Type B pancreatic cell (in vitro differentiated cells): Measurements from ENCODE around the gene USE1. TPM values are rescaled to one million over a fixed set of nuclear protein-coding genes. Genes with fewer than 3 reads are reported as not detected.

ENCODE experiments used
- DNase-seq: peaks from one replicate; pipeline ENCODE4 v3.0.0; 2021; ENCODE audit warnings: mixed read lengths; ENCODE audit not compliant: unreplicated experiment; ENCODE audit errors: extremely low spot score
- H3K27ac Mint-ChIP-seq: 2 replicates; pipeline ENCODE4 v1.8.0; 2021; ENCODE audit warnings: mild to moderate bottlenecking, mixed read lengths
- H3K27me3 Mint-ChIP-seq: 2 replicates; pipeline ENCODE4 v1.8.0; 2021; ENCODE audit warnings: mixed read lengths
- H3K36me3 Mint-ChIP-seq: 2 replicates; pipeline ENCODE4 v1.8.0; 2021; ENCODE audit warnings: mixed read lengths
- H3K4me1 Mint-ChIP-seq: one replicate; pipeline ENCODE4 v1.8.0; 2021; ENCODE audit warnings: mixed read lengths; ENCODE audit not compliant: unreplicated experiment
- H3K4me3 Mint-ChIP-seq: 2 replicates; pipeline ENCODE4 v1.8.0; 2021; ENCODE audit warnings: mild to moderate bottlenecking, mixed read lengths
- H3K9me3 Mint-ChIP-seq: 2 replicates; pipeline ENCODE4 v1.8.0; 2021; ENCODE audit warnings: mixed read lengths
- CTCF ChIP-seq: fragments of 200-600 bp; sonication (generic); conservative IDR thresholded peaks from 2 replicates; pipeline ENCODE4 v1.5.0; 2021; ENCODE audit warnings: antibody characterized with exemption, mild to moderate bottlenecking
- total RNA-seq: library from RNA; stranded (reverse); gene quantifications from 2 replicates; pipeline ENCODE4 v1.2.1, GENCODE V29; 2021; ENCODE audit warnings: low replicate concordance

USE1 gene
- total RNA-seq, 1 donor from 2014 or later = 22.3 TPM

- peaks cover 4% of the 10 kb centered on the region for H3K36me3 Mint-ChIP-seq
- H3K9me3 Mint-ChIP-seq = peaks cover 6% of the 10 kb centered on the region
- TF ChIP-seq CTCF = no peak
- H3K27ac Mint-ChIP-seq = peak overlapping the region; percentile 96
- peaks cover 11% of the 10 kb centered on the region for H3K4me1 Mint-ChIP-seq
- no peak for DNase-seq
- peaks cover 3% of the 10 kb centered on the region for H3K27me3 Mint-ChIP-seq
- H3K4me3 Mint-ChIP-seq = peak overlapping the region; percentile 87
Measured at GRCh38 chr19:17266589-17266974, 51.4 kb downstream of the USE1 start.

- no peak for TF ChIP-seq CTCF
- peak; percentile 93 for DNase-seq
- peaks cover 11% of the 10 kb centered on the region for H3K4me1 Mint-ChIP-seq
- H3K27me3 Mint-ChIP-seq = peaks cover 3% of the 10 kb centered on the region
- peak within 1 kb of the TSS; percentile 87 for H3K4me3 Mint-ChIP-seq
- peaks cover 6% of the 10 kb centered on the region for H3K9me3 Mint-ChIP-seq
- H3K36me3 Mint-ChIP-seq = peaks cover 4% of the 10 kb centered on the region
- peak within 1 kb of the TSS; percentile 96 for H3K27ac Mint-ChIP-seq
Measured at GRCh38 chr19:17266975-17267788, 52.0 kb downstream of the USE1 start, which contains the start of gene BABAM1. Gene BABAM1, plus strand, starts transcription at chr19:17267443. Its CDS starts 1,364 bp downstream, at chr19:17268807.

- no peak overlapping the region for H3K27ac Mint-ChIP-seq
- H3K9me3 Mint-ChIP-seq = peaks cover 6% of the 10 kb centered on the region
- TF ChIP-seq CTCF = no peak
- no peak for DNase-seq
- H3K4me1 Mint-ChIP-seq = peaks cover 11% of the 10 kb centered on the region
- peaks cover 3% of the 10 kb centered on the region for H3K27me3 Mint-ChIP-seq
- peak overlapping the region; percentile 49 for H3K4me3 Mint-ChIP-seq
- H3K36me3 Mint-ChIP-seq = peaks cover 4% of the 10 kb centered on the region
Measured at GRCh38 chr19:17268754-17269153, 53.6 kb downstream of the USE1 start.

Other genes with a start within 250 kb of the USE1 start
- 27.6 and 42.9 TPM in 2 replicates for gene CPAMD8, start 188.5 kb upstream of the USE1 start, total RNA-seq
- 10.7 and 18.8 TPM in 2 replicates for gene HAUS8, start 139.9 kb upstream of the USE1 start, total RNA-seq
- gene MYO9B, start 139.6 kb upstream of the USE1 start, total RNA-seq = 71.7 and 83.8 TPM in 2 replicates
- gene OCEL1, start 10.9 kb downstream of the USE1 start, total RNA-seq = 19.2 and 23.8 TPM in 2 replicates
- 70.9 and 94.2 TPM in 2 replicates for gene NR2F6, start 30.6 kb downstream of the USE1 start, total RNA-seq
- 0.29 TPM in 1 of 2 replicates, not detected in the other for gene USHBP1, start 49.4 kb downstream of the USE1 start, total RNA-seq
- 84.6 and 93.3 TPM in 2 replicates for gene BABAM1, start 52.1 kb downstream of the USE1 start, total RNA-seq
- 1.3 and 5.9 TPM in 2 replicates for gene ANKLE1, start 66.5 kb downstream of the USE1 start, total RNA-seq
- gene ABHD8, start 88.1 kb downstream of the USE1 start, total RNA-seq = 11.6 and 14.3 TPM in 2 replicates
- gene MRPL34, start 90.5 kb downstream of the USE1 start, total RNA-seq = 79.2 and 111 TPM in 2 replicates
- 38.7 and 46.0 TPM in 2 replicates for gene DDA1, start 94.2 kb downstream of the USE1 start, total RNA-seq
- gene ANO8, start 119.5 kb downstream of the USE1 start, total RNA-seq = 38.4 and 51.3 TPM in 2 replicates
- gene GTPBP3, start 122.2 kb downstream of the USE1 start, total RNA-seq = 40.0 and 48.4 TPM in 2 replicates
- gene PLVAP, start 162.0 kb downstream of the USE1 start, total RNA-seq = 0.72 TPM in 1 of 2 replicates, not detected in the other
- not detected in 2 replicates for gene CCDC194, start 178.8 kb downstream of the USE1 start, total RNA-seq
- 2.5 and 3.8 TPM in 2 replicates for gene BST2, start 190.3 kb downstream of the USE1 start, total RNA-seq
- gene MVB12A, start 204.7 kb downstream of the USE1 start, total RNA-seq = 32.0 and 37.7 TPM in 2 replicates
- 0.74 and 0.87 TPM in 2 replicates for gene TMEM221, start 233.3 kb downstream of the USE1 start, total RNA-seq
- not detected in 2 replicates for gene NXNL1, start 245.6 kb downstream of the USE1 start, total RNA-seq